GM12878 (cell line): ENCODE results near the gene KLK13. TPM values are rescaled to one million over a fixed set of nuclear protein-coding genes. Genes with fewer than 3 reads are reported as not detected.

ENCODE experiments used
- ATAC-seq: fragments of 200-7000 bp; cut with Tn5 transposase; 3 replicates; pipeline ENCODE4 v1.9.1; 2020; ENCODE audit warnings: mild to moderate bottlenecking, moderate library complexity
- BruUV-seq: library from RNA; stranded (reverse); fragments of 400-500 nt; replicated peaks from 2 replicates; lab custom pipeline; 2021; lab: Mats Ljungman, UMichigan
- CTCF ChIA-PET: fragments of 300-600 bp; sonication (Branson Sonifier 250); formaldehyde crosslinking; extraction: SDS; loops from one replicate; lab custom pipeline; 2021; ENCODE audit warnings: inconsistent platforms; lab: Yijun Ruan, JAX
- POLR2A ChIA-PET: fragments of 350-600 bp; formaldehyde crosslinking; extraction: SDS; loops from one replicate; lab custom pipeline; 2021; ENCODE audit warnings: inconsistent platforms; lab: Charles Lee
- RAD21 ChIA-PET: fragments of 300-600 bp; sonication (Branson Sonifier 250); formaldehyde crosslinking; loops from one replicate; lab custom pipeline; 2023; ENCODE audit warnings: antibody characterized with exemption; ENCODE audit not compliant: unreplicated experiment; lab: Charles Lee
- SMC1A ChIA-PET: fragments of 300-600 bp; sonication (Branson Sonifier 250); formaldehyde crosslinking; loops from one replicate; lab custom pipeline; 2023; ENCODE audit not compliant: unreplicated experiment, uncharacterized antibody; lab: Charles Lee
- DNase-seq: peaks from one replicate; pipeline ENCODE4 v3.0.0-alpha.2; 2011; ENCODE audit warnings: low read depth, low spot score
- FAIRE-seq: peaks from 3 replicates; lab custom pipeline; 2011; peaks lifted over from hg19 to GRCh38; lab: Jason Lieb, UNC
- H2AFZ ChIP-seq: 2 replicates; pipeline ENCODE4 v1.6.0; 2011; ENCODE audit warnings: low read depth, low read length, control low read depth; ENCODE audit not compliant: control insufficient read depth
- H3K27ac ChIP-seq: 2 replicates; pipeline ENCODE4 v1.5.1; 2011; ENCODE audit warnings: control low read depth; ENCODE audit not compliant: control insufficient read depth, insufficient read depth
- H3K27me3 ChIP-seq, 2 experiments: replicated peaks in 1 of 2; 2 replicates each; pipeline versions ENCODE4 v1.6.0 to v1.6.1; 2011; ENCODE audit warnings: low read length in 1 of 2; ENCODE audit not compliant: control insufficient read depth in 2 of 2, insufficient read depth in 2 of 2
- H3K36me3 ChIP-seq, 2 experiments: 2 replicates each; pipeline ENCODE4 v1.5.1; 2011; ENCODE audit warnings: low read length in 1 of 2; ENCODE audit not compliant: control insufficient read depth in 2 of 2, insufficient read depth in 2 of 2
- H3K4me1 ChIP-seq: 2 replicates; pipeline ENCODE4 v1.6.1; 2011; ENCODE audit warnings: mild to moderate bottlenecking, low read length, moderate library complexity, mixed read lengths; ENCODE audit not compliant: control insufficient read depth, insufficient read depth
- H3K4me2 ChIP-seq: 2 replicates; pipeline ENCODE4 v1.6.0; 2011; ENCODE audit warnings: control low read depth; ENCODE audit not compliant: control insufficient read depth, insufficient read depth
- H3K4me3 ChIP-seq: fragments of 200-600 bp; sonication (generic); 2 replicates; pipeline ENCODE4 v1.5.1; 2016
- H3K79me2 ChIP-seq: 2 replicates; pipeline ENCODE4 v1.6.0; 2011; ENCODE audit warnings: low read length; ENCODE audit not compliant: control insufficient read depth, insufficient read depth
- H3K9ac ChIP-seq: 2 replicates; pipeline ENCODE4 v1.8.0; 2011; ENCODE audit warnings: low read length, control low read depth, mixed read lengths; ENCODE audit not compliant: control insufficient read depth, insufficient read depth
- H3K9me3 ChIP-seq: replicated peaks from 3 replicates; pipeline ENCODE4 v1.5.1; 2011; ENCODE audit warnings: mild to moderate bottlenecking, low read length; ENCODE audit not compliant: control insufficient read depth, insufficient read depth
- H4K20me1 ChIP-seq: 2 replicates; pipeline ENCODE4 v1.6.0; 2011; ENCODE audit not compliant: control insufficient read depth, insufficient read depth
- FOS ChIP-seq: IDR thresholded peaks from 3 replicates; pipeline ENCODE4 v1.6.1; 2011; ENCODE audit warnings: borderline replicate concordance; ENCODE audit not compliant: insufficient read length; ENCODE audit errors: extremely low read depth
- FOXM1 ChIP-seq: IDR thresholded peaks from 2 replicates; pipeline ENCODE4 v1.6.1; 2012; ENCODE audit warnings: low read depth, mild to moderate bottlenecking, inconsistent platforms, low read length, moderate library complexity
- HDAC2 ChIP-seq: fragments of 200-600 bp; sonication (generic); IDR thresholded peaks from 2 replicates; pipeline ENCODE4 v1.6.1; 2017
- JUND ChIP-seq: IDR thresholded peaks from 2 replicates; pipeline ENCODE4 v1.6.1; 2012; ENCODE audit warnings: low read depth, mild to moderate bottlenecking, low read length, improper control_type of control experiment, moderate library complexity
- MYB ChIP-seq: fragments of 150-350 bp; IDR thresholded peaks from 2 replicates; pipeline ENCODE4 v1.6.1; 2014; ENCODE audit warnings: mild to moderate bottlenecking, low read depth, low read length, borderline replicate concordance
- RCOR1 ChIP-seq: conservative IDR thresholded peaks from 2 replicates; pipeline ENCODE4 v1.6.1; 2012; ENCODE audit warnings: low read depth, low read length, improper control_type of control experiment
- WGBS: methylation state at CpG from one replicate; pipeline ENCODE4 v1.1.6; 2016; ENCODE audit warnings: low lambda C conversion rate; ENCODE audit not compliant: insufficient replicate concordance, insufficient coverage; ENCODE audit errors: missing lambda C conversion rate; 5-methylcytosine and 5-hydroxymethylcytosine counted together
- in situ Hi-C: fragments of 300-500 bp; cut with MboI; formaldehyde crosslinking; loops from 9 replicates; pipeline ENCODE4 v1.14.3; 2018; ENCODE audit warnings: mixed read lengths
- intact Hi-C: fragments of 100-400 bp; cut with micrococcal nuclease; formaldehyde crosslinking; loops from one replicate; pipeline ENCODE4 v1.14.2; 2022; ENCODE audit not compliant: unreplicated experiment
- polyA plus RNA-seq, 11 experiments: library from polyadenylated mRNA; depleted of rRNA in 4 of 11; unstranded in 6 of 11; stranded (reverse) in 5 of 11; fragments of >200 nt; fragmentation: Nextera tagmentation in 4 of 11; fragmentation: Illumina TruSeq in 1 of 11; extraction: Ambion mirVana in 4 of 11; extraction: Trizol in 1 of 11; gene quantifications; 1 replicate in 1 of 11; 2 replicates in 10 of 11; pipeline versions ENCODE4 v1.2.1 to v1.2.3, GENCODE V29; 2011 to 2016; ENCODE audit warnings: inconsistent platforms in 2 of 11, missing spikeins in 2 of 11, low read depth in 1 of 11
- total RNA-seq, 4 experiments: library from RNA; depleted of rRNA in 3 of 4; stranded (reverse); fragments of >200 nt in 3 of 4; fragmentation: Illumina TruSeq in 1 of 4; extraction: Trizol in 1 of 4; gene quantifications; 2 replicates each; pipeline versions ENCODE4 v1.2.1 to v1.2.3, GENCODE V29; 2013 to 2021
- TF ChIP-seq, protein P1 (sequence below): fragments of 150-350 bp; IDR thresholded peaks from 2 replicates; pipeline ENCODE4 v1.6.1; 2014; ENCODE audit warnings: mild to moderate bottlenecking, low read depth, low read length
- TF ChIP-seq, protein P2 (sequence below), 3 experiments: IDR thresholded peaks in 2 of 3; conservative IDR thresholded peaks in 1 of 3; 2 replicates each; pipeline ENCODE4 v1.5.1; 2011; ENCODE audit warnings: low read depth in 3 of 3, low read length in 3 of 3, mild to moderate bottlenecking in 3 of 3, control low read depth in 2 of 3, moderate library complexity in 2 of 3, inconsistent platforms in 1 of 3, mixed read lengths in 1 of 3; ENCODE audit not compliant: control insufficient read depth in 2 of 3, insufficient read depth in 1 of 3; ENCODE audit errors: extremely low read depth in 1 of 3

KLK13 gene
- total and polyA plus RNA-seq, 10 of the 15 experiments (the other 5 are each of a cell fraction or from before 2014, with no cell fraction given), result not detected

- Histone ChIP-seq H3K79me2 (no peaks in the 10 kb centered on the region), H3K27me3 (no peaks in the 10 kb centered on the region), H3K27ac (no peak overlapping the region), H3K9me3 (no peaks in the 10 kb centered on the region), H4K20me1 (no peaks in the 10 kb centered on the region; the same call in 1 of the 2 replicates), H3K4me1 (no peaks in the 10 kb centered on the region; the same call in 1 of the 2 replicates), H2AFZ (no peak overlapping the region), H3K4me2 (no peak overlapping the region), H3K36me3 (peaks cover 6% of the 10 kb centered on the region in 2 experiments; a peak in 3 of 4 replicates), H3K4me3 (no peak overlapping the region), H3K9ac (no peak overlapping the region)
- CTCF ChIA-PET, result interaction anchor here (0.6 kb wide), 1 partner anchor 174 kb away, joined by 4 read pairs; no protein-coding TSS in a partner anchor
- TF ChIP-seq FOS (no peak), MYB (no peak)
- POLR2A ChIA-PET, result no interaction called here
- intact Hi-C loops, result no loop called here
- RAD21 ChIA-PET, result no interaction called here
- in situ Hi-C loops, result loop anchor here (10.0 kb wide), 1 partner anchor 164 kb away; no protein-coding TSS in a partner anchor
- SMC1A ChIA-PET, result no interaction called here
- ATAC-seq (no peak), DNase-seq (no peak), FAIRE-seq (no peak)
- WGBS, result 96% methylated on average over 44 of the region's 78 CpGs
- no TSS peak for BruUV-seq
These were observed 33.6 kb upstream of the KLK13 start for GRCh38 chr19:51098365-51099046.

- no peak overlapping the region for H2AFZ ChIP-seq
- in situ Hi-C loops (loop anchor here (10.0 kb wide), 1 partner anchor 163 kb away; no protein-coding TSS in a partner anchor), intact Hi-C loops (no loop called here)
- ATAC-seq, result no peak
- no peak for FAIRE-seq
- WGBS, result 77% methylated on average over 20 of the region's 20 CpGs
- no peaks in the 10 kb centered on the region for H3K9me3 ChIP-seq
- H3K27me3 ChIP-seq, result no peaks in the 10 kb centered on the region
- H3K9ac ChIP-seq, result no peak overlapping the region
- DNase-seq, result no peak
- no TSS peak for BruUV-seq
- ChIA-PET SMC1A (no interaction called here), RAD21 (no interaction called here)
- H4K20me1 ChIP-seq, result no peaks in the 10 kb centered on the region; the same call in 1 of the 2 replicates
- TF ChIP-seq, protein P1, sequence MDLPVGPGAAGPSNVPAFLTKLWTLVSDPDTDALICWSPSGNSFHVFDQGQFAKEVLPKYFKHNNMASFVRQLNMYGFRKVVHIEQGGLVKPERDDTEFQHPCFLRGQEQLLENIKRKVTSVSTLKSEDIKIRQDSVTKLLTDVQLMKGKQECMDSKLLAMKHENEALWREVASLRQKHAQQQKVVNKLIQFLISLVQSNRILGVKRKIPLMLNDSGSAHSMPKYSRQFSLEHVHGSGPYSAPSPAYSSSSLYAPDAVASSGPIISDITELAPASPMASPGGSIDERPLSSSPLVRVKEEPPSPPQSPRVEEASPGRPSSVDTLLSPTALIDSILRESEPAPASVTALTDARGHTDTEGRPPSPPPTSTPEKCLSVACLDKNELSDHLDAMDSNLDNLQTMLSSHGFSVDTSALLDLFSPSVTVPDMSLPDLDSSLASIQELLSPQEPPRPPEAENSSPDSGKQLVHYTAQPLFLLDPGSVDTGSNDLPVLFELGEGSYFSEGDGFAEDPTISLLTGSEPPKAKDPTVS, result no peak
- TF ChIP-seq RCOR1 (no peak), JUND (no peak), FOXM1 (no peak), HDAC2 (no peak)
- TF ChIP-seq, protein P2, sequence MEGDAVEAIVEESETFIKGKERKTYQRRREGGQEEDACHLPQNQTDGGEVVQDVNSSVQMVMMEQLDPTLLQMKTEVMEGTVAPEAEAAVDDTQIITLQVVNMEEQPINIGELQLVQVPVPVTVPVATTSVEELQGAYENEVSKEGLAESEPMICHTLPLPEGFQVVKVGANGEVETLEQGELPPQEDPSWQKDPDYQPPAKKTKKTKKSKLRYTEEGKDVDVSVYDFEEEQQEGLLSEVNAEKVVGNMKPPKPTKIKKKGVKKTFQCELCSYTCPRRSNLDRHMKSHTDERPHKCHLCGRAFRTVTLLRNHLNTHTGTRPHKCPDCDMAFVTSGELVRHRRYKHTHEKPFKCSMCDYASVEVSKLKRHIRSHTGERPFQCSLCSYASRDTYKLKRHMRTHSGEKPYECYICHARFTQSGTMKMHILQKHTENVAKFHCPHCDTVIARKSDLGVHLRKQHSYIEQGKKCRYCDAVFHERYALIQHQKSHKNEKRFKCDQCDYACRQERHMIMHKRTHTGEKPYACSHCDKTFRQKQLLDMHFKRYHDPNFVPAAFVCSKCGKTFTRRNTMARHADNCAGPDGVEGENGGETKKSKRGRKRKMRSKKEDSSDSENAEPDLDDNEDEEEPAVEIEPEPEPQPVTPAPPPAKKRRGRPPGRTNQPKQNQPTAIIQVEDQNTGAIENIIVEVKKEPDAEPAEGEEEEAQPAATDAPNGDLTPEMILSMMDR (IDR thresholded peaks at IDR 0.05 in 2 of 3, conservative IDR thresholded peaks at IDR 0.05 in 1 of 3; ENCODE audit: control insufficient read depth in 2 of 3, extremely low read depth in 1 of 3, insufficient read depth in 1 of 3, low read depth in 3 of 3, low read length in 3 of 3), result peak in 1 of 3 experiments; percentile 5; a peak in 1 of 6 replicates
- TF ChIP-seq, all 136 proteins: peak for 1
- Histone ChIP-seq H3K4me3 (no peak overlapping the region), H3K4me1 (no peaks in the 10 kb centered on the region; the same call in 1 of the 2 replicates), H3K79me2 (no peaks in the 10 kb centered on the region), H3K4me2 (no peak overlapping the region), H3K36me3 (peaks cover 2 to 6% of the 10 kb centered on the region in 2 experiments; a peak in 3 of 4 replicates), H3K27ac (no peak overlapping the region)
- ChIA-PET CTCF (interaction anchor here (0.6 kb wide), 1 partner anchor 173 kb away, joined by 4 read pairs; no protein-coding TSS in a partner anchor), POLR2A (no interaction called here)
These were observed 32.9 kb upstream of the KLK13 start for GRCh38 chr19:51097796-51098195.
